AML-193 (cell line): Measurements from ENCODE around the gene CD14.
A peak's percentile ranks its signal among the peaks of the same experiment; 100 is the strongest.
"Not testable (repeated sequence)": the region's sequence is repeated elsewhere in the genome, so short reads cannot be mapped to it uniquely, and the experiment has no call there.

Experiments
- DNase-seq, 2 experiments: peaks; one replicate each; lab custom pipeline; 2025; lab: John Stamatoyannopoulos, UW

CD14 gene

GRCh38 chr5:140635291-140636257 is 2.6 kb upstream of the CD14 start:
- DNase-seq: no peak

GRCh38 chr5:140634103-140634502 is 1.1 kb upstream of the CD14 start:
- DNase-seq: no peak

DNA sequence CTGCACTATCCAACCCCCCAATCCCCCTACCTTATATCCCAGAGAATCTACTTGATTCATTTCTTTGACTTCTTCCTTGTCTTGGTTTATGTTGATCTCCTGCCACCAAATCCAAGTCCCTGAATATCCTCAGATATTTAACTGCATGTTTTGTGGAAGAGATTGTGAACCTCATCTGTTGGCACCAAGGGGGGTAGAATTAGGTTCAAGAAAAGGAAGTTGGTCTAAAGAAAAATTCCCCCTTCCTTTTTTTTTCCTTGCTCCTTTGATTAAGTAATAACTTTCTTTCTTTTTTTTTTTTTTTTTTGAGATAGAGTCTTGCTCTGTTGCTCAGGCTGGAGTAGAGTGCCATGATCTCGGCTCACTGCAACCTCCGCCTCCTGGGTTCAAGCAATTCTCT is 526 bp upstream of the CD14 start:
- no peak for DNase-seq

DNA sequence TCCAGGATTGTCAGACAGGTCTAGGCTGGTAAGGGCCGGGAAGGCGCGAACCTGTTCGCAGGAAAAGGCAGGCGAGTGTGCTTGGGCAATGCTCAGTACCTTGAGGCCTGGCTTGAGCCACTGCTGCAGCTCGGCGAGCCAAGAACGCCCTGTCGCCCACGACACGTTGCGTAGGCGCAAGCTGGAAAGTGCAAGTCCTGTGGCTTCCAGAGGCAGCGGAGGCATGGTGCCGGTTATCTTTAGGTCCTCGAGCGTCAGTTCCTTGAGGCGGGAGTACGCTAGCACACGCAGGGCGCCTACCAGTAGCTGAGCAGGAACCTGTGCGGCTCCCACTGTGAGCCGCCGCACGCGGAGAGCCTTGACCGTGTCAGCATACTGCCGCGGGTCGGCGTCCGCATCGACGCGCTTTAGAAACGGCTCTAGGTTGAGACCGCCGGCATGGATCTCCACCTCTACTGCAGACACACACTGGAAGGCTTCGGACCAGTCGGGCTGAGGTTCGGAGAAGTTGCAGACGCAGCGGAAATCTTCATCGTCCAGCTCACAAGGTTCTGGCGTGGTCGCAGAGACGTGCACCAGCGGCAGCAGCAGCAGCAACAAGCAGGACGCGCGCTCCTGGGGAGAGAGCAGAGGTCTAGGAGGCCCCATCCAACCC is 482 bp downstream of the CD14 start:
- no peak for DNase-seq

GRCh38 chr5:140631831-140632365 is 1.1 kb downstream of the CD14 start:
- no peak for DNase-seq

GRCh38 chr5:140631036-140631417 is 1.9 kb downstream of the CD14 start:
- peak; percentile 73 to 77 for DNase-seq

- DNase-seq: no peak
Observed at GRCh38 chr5:140630292-140631035, 2.5 kb downstream of the CD14 start.

- DNase-seq: no peak
Observed at GRCh38 chr5:140628711-140629110, 4.3 kb downstream of the CD14 start.

DNA sequence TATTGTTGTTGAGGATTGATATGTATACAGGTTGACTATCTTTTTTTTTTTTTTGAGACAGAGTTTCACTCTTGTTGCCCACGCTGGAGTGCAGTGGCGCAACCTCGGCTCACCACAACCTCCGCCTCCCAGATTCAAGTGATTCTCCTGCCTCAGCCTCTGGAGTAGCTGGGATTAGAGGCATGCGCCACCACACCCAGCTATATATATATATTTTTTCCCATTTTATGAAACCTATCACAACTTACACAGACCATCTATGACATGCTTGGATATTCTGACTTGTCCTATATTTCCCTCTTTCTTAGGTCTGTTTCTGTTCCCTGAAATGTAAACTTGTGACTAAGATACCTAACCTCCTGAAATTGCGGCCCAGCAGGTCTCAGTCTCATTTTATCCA is 5.0 kb downstream of the CD14 start:
- DNase-seq: no peak

GRCh38 chr5:140624886-140625285 is 8.1 kb downstream of the CD14 start:
- DNase-seq: not testable (repeated sequence)

DNA sequence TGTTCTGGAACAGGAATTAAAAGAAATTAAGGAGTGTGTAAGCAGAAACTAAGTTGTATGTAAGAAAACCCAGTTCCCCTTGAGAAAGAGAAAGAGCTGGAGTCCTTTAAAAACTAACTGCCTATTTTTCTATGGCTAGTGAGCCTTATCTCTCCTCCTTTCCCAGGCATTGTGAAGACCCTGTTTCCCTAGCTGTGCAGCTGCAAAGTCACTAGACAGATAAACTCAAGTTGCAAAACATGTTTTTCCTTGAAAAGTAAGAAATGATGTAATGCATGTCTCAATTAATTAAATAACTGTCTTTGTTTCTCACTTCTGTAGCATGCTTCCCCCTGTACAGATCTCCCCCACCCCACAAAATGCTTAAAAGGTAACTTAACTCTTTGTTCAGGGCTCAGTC is 9.9 kb downstream of the CD14 start:
- not testable (repeated sequence) for DNase-seq

- DNase-seq: no peak
Observed at GRCh38 chr5:140622301-140622700, 10.7 kb downstream of the CD14 start.

GRCh38 chr5:140611020-140611521 is 21.9 kb downstream of the CD14 start:
- DNase-seq: no peak

DNA sequence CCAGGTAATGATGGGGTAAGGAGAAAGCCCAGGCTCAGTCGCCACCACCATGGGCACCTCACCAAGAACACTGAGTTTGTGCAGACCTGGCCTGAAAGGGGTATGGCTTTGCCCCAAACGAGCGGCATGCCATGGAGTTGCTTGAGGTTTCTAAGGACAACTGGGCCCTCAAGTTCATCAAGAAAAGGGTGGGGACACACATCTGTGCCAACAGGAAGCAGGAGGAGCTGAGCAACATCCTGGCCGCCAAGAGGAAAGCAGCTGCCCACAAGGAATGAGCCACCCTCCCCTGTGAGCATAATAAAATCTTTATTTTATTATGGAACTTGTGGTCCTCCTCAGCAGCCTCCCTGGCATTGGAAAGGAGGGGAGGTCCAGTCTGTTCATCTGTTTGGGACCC is 23.8 kb downstream of the CD14 start:
- DNase-seq: peak in 1 of 2 experiments; percentile 2

GRCh38 chr5:140608722-140609121 is 24.3 kb downstream of the CD14 start:
- DNase-seq: peak; percentile 44 to 49

DNA sequence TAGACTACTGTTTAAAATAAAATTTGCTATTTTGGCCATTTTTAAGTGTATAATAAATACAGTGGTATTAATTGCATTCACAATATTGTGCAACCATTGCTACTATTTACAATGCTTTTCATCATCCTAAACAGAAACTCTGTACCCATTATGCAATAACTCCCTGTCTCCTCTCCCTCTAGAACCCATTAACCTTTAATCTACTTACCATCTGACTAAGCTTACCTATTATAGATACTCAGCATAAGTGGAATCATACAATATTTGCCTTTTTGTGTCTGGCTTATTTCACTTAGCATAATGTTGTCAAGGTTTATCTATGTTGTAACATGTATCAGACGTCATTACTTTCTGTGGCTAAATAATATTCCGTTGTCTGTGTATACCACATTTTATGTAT is 25.9 kb downstream of the CD14 start:
- DNase-seq: peak; percentile 18 to 41

DNA sequence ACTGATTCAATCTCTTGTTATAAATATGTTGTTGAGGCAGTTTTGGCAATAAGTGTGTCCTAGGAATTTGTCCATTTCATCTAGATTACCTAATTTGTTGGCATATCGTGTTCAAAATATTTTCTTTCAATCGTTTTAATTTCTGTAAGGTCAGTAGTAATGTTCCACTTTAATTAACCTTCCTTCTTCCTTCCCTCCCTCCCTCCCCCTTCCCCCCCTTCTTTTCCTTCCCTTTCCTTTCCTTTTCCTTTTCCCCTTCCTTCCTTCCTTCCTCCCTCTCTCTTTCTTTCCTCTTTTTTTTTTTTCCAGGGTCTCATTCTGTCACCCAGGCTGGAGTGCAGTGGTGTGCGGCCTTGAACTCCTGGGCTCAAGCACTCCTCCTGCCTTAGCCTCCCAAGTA is 27.1 kb downstream of the CD14 start:
- DNase-seq: no peak

- DNase-seq: peak in 1 of 2 experiments; percentile 15
Observed at GRCh38 chr5:140603734-140604133, 29.2 kb downstream of the CD14 start.

GRCh38 chr5:140603446-140603698 is 29.6 kb downstream of the CD14 start:
- not testable (repeated sequence) for DNase-seq

GRCh38 chr5:140602147-140602546 is 30.8 kb downstream of the CD14 start:
- no peak for DNase-seq

DNA sequence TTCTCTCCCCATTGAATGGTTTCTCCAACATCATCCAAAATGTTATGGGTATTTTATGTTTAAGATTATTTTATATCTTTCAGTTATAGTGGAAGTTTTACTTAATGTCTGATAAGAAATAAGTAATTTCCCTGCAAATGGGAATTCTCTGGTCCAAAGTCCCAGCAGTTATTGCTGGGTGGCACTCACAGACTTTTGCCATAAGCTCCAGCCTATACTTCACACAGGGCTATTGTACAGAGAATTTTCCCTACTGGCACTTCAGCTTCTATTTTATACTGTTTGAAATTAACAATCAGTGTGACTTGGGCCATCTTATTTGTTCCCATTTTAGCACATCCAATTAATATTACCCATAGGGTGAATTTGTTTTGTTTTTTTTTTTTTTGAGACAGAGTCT is 32.9 kb downstream of the CD14 start:
- DNase-seq: no peak

DNA sequence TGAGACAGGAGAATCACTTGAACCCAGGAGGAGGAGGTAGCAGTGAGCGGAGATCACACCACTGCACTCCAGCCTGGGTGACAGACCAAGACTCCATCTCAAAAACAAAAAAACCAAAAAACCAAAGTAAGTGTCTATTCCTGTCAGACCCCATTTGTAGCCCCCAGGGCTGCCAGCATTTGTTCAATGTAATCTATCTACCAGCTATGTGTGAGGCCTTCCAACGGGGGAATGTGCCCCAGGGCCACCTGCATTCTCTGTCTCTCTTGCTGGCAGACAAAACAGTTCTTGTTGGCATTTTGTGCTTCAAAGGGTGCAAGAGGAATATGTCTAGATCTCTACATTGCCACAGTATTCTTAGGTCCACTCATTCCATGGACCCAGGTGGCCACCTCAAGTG is 34.1 kb downstream of the CD14 start:
- DNase-seq: no peak
